ENCODE measurements around the gene ATP11B.

GRCh38 chr3:182768413-182768812 lies 24.9 kb upstream of the ATP11B start:
- TF ChIP-seq, protein P1, sequence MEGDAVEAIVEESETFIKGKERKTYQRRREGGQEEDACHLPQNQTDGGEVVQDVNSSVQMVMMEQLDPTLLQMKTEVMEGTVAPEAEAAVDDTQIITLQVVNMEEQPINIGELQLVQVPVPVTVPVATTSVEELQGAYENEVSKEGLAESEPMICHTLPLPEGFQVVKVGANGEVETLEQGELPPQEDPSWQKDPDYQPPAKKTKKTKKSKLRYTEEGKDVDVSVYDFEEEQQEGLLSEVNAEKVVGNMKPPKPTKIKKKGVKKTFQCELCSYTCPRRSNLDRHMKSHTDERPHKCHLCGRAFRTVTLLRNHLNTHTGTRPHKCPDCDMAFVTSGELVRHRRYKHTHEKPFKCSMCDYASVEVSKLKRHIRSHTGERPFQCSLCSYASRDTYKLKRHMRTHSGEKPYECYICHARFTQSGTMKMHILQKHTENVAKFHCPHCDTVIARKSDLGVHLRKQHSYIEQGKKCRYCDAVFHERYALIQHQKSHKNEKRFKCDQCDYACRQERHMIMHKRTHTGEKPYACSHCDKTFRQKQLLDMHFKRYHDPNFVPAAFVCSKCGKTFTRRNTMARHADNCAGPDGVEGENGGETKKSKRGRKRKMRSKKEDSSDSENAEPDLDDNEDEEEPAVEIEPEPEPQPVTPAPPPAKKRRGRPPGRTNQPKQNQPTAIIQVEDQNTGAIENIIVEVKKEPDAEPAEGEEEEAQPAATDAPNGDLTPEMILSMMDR (IDR thresholded peaks at IDR 0.05): no peak
- no peak for TF ChIP-seq POLR2A (IDR thresholded peaks at IDR 0.05)
